CD4-positive, alpha-beta T cell treated with Interleukin-1 beta for 1 hour (primary cell): ENCODE data around the gene C20orf141.
"Not testable (repeated sequence)": the region's sequence is repeated elsewhere in the genome, so short reads cannot be mapped to it uniquely, and the experiment has no call there.

Experiments used
- DNase-seq, 2 donors: peaks; one replicate each; pipeline ENCODE4 v3.0.0-alpha.2; 2020 to 2022

C20orf141 gene

GRCh38 chr20:2799688-2800520, 14.9 kb upstream of the C20orf141 start:
- DNase-seq = no peak

GRCh38 chr20:2800521-2801285, 14.1 kb upstream of the C20orf141 start, which contains the start of gene CPXM1:
TSS of gene CPXM1 (minus strand) at chr20:2800627. CDS start at chr20:2800572, 55 bp downstream.
- DNase-seq = no peak

GRCh38 chr20:2801286-2801728, 13.5 kb upstream of the C20orf141 start:
- DNase-seq = no peak

- no peak for DNase-seq
These were observed 10.6 kb upstream of the C20orf141 start for GRCh38 chr20:2804041-2804828.

- DNase-seq = no peak
These were observed 9.7 kb upstream of the C20orf141 start for GRCh38 chr20:2804852-2805688.

- no peak for DNase-seq
These were observed 9.0 kb upstream of the C20orf141 start for GRCh38 chr20:2805689-2806350.

- DNase-seq = no peak
These were observed 8.5 kb upstream of the C20orf141 start for GRCh38 chr20:2806351-2806701.

GRCh38 chr20:2807019-2807418, 7.8 kb upstream of the C20orf141 start:
- DNase-seq = no peak

GRCh38 chr20:2807929-2808328, 6.9 kb upstream of the C20orf141 start:
- not testable (repeated sequence) for DNase-seq

- DNase-seq = no peak
These were observed 5.1 kb upstream of the C20orf141 start for GRCh38 chr20:2809690-2810089.

- DNase-seq = no peak
These were observed 2.6 kb upstream of the C20orf141 start for GRCh38 chr20:2812189-2812588.

- no peak for DNase-seq
These were observed 711 bp upstream of the C20orf141 start for GRCh38 chr20:2814076-2814475.

- DNase-seq = no peak
These were observed 584 bp downstream of the C20orf141 start for GRCh38 chr20:2815242-2815900.

- no peak for DNase-seq
These were observed 1.3 kb downstream of the C20orf141 start, which contains the start of gene TMEM239 for GRCh38 chr20:2816030-2816582. TSS of gene TMEM239 (plus strand) at chr20:2816364. CDS start at chr20:2816555, 191 bp downstream.

GRCh38 chr20:2816583-2817340, 2.0 kb downstream of the C20orf141 start:
- DNase-seq = no peak

- DNase-seq = no peak
These were observed 2.5 kb downstream of the C20orf141 start for GRCh38 chr20:2817341-2817726.

- DNase-seq = no peak
These were observed 3.3 kb downstream of the C20orf141 start for GRCh38 chr20:2817891-2818595.

GRCh38 chr20:2820084-2820895, 5.5 kb downstream of the C20orf141 start:
- no peak for DNase-seq
